MCF 10A (cell line): Measurements from ENCODE around the gene CFAP97D2. TPM values are rescaled to one million over a fixed set of nuclear protein-coding genes. Genes with fewer than 3 reads are reported as not detected.

Experiments used
- BruUV-seq: library from RNA; stranded (reverse); fragments of 400-500 nt; replicated peaks from 2 replicates; lab custom pipeline; 2021; lab: Mats Ljungman, UMichigan
- CTCF ChIA-PET: fragments of 300-600 bp; sonication (Branson Sonifier 250); formaldehyde crosslinking; extraction: SDS; loops from one replicate; lab custom pipeline; 2021; ENCODE audit warnings: antibody characterized with exemption, inconsistent platforms; lab: Yijun Ruan, JAX
- POLR2A ChIA-PET: fragments of 300-600, 350-650 bp; sonication (Branson Sonifier 250); formaldehyde crosslinking; extraction: SDS; loops from one replicate; lab custom pipeline; 2020; ENCODE audit warnings: antibody characterized with exemption, inconsistent platforms; lab: Yijun Ruan, JAX
- DNase-seq: peaks from one replicate; pipeline ENCODE4 v3.0.0-alpha.2; 2018; ENCODE audit not compliant: unreplicated experiment
- H3K27ac Mint-ChIP-seq: one replicate; pipeline ENCODE4 v1.8.0; 2022; ENCODE audit warnings: mild to moderate bottlenecking, low read depth, mixed read lengths; ENCODE audit not compliant: unreplicated experiment
- H3K27me3 Mint-ChIP-seq: one replicate; pipeline ENCODE4 v1.8.0; 2022; ENCODE audit warnings: mixed read lengths; ENCODE audit not compliant: insufficient read depth, unreplicated experiment
- H3K36me3 Mint-ChIP-seq: one replicate; pipeline ENCODE4 v1.8.0; 2022; ENCODE audit warnings: mild to moderate bottlenecking, moderate library complexity, mixed read lengths; ENCODE audit not compliant: insufficient read depth, unreplicated experiment
- H3K4me1 Mint-ChIP-seq: one replicate; pipeline ENCODE4 v1.8.0; 2022; ENCODE audit warnings: mixed read lengths; ENCODE audit not compliant: insufficient read depth, unreplicated experiment
- H3K4me3 Mint-ChIP-seq: one replicate; pipeline ENCODE4 v1.8.0; 2022; ENCODE audit warnings: mild to moderate bottlenecking, moderate library complexity, mixed read lengths; ENCODE audit not compliant: unreplicated experiment
- H3K9me3 Mint-ChIP-seq: one replicate; pipeline ENCODE4 v1.8.0; 2022; ENCODE audit warnings: mixed read lengths; ENCODE audit not compliant: unreplicated experiment
- intact Hi-C: fragments of 100-400 bp; cut with micrococcal nuclease; formaldehyde crosslinking; loops from 2 replicates; pipeline ENCODE4 v1.14.1; 2022
- total RNA-seq: library from RNA; stranded (reverse); gene quantifications from 2 replicates; pipeline ENCODE4 v1.2.3, GENCODE V29; 2022
- TF ChIP-seq, protein P1 (sequence below): fragments of 200-600 bp; IDR thresholded peaks from one replicate; pipeline ENCODE4 v1.8.0; 2022; ENCODE audit warnings: antibody characterized with exemption, mild to moderate bottlenecking; ENCODE audit not compliant: unreplicated experiment

Gene CFAP97D2
- total RNA-seq, 1 experiment from 2014 or later, result not detected

GRCh38 chr13:114140131-114140905, 38.7 kb upstream of the CFAP97D2 start:
- BruUV-seq, result no TSS peak
- Mint-ChIP-seq H3K27ac (no peak overlapping the region), H3K27me3 (no peaks in the 10 kb centered on the region), H3K9me3 (no peaks in the 10 kb centered on the region), H3K4me1 (no peaks in the 10 kb centered on the region), H3K36me3 (no peaks in the 10 kb centered on the region), H3K4me3 (no peak overlapping the region)
- ChIA-PET POLR2A (no interaction called here), CTCF (no interaction called here)
- no peak for DNase-seq
- TF ChIP-seq, protein P1, sequence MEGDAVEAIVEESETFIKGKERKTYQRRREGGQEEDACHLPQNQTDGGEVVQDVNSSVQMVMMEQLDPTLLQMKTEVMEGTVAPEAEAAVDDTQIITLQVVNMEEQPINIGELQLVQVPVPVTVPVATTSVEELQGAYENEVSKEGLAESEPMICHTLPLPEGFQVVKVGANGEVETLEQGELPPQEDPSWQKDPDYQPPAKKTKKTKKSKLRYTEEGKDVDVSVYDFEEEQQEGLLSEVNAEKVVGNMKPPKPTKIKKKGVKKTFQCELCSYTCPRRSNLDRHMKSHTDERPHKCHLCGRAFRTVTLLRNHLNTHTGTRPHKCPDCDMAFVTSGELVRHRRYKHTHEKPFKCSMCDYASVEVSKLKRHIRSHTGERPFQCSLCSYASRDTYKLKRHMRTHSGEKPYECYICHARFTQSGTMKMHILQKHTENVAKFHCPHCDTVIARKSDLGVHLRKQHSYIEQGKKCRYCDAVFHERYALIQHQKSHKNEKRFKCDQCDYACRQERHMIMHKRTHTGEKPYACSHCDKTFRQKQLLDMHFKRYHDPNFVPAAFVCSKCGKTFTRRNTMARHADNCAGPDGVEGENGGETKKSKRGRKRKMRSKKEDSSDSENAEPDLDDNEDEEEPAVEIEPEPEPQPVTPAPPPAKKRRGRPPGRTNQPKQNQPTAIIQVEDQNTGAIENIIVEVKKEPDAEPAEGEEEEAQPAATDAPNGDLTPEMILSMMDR, result no peak
- intact Hi-C loops, result no loop called here

GRCh38 chr13:114140906-114141250, 38.2 kb upstream of the CFAP97D2 start:
- POLR2A ChIA-PET, result no interaction called here
- intact Hi-C loops, result no loop called here
- H3K36me3 Mint-ChIP-seq, result no peaks in the 10 kb centered on the region
- BruUV-seq, result no TSS peak
- H3K4me3 Mint-ChIP-seq, result no peak overlapping the region
- TF ChIP-seq, protein P1, result no peak
- H3K27ac Mint-ChIP-seq, result no peak overlapping the region
- no peak for DNase-seq
- no peaks in the 10 kb centered on the region for H3K9me3 Mint-ChIP-seq
- no peaks in the 10 kb centered on the region for H3K27me3 Mint-ChIP-seq
- H3K4me1 Mint-ChIP-seq, result no peaks in the 10 kb centered on the region
- CTCF ChIA-PET, result no interaction called here

DNA sequence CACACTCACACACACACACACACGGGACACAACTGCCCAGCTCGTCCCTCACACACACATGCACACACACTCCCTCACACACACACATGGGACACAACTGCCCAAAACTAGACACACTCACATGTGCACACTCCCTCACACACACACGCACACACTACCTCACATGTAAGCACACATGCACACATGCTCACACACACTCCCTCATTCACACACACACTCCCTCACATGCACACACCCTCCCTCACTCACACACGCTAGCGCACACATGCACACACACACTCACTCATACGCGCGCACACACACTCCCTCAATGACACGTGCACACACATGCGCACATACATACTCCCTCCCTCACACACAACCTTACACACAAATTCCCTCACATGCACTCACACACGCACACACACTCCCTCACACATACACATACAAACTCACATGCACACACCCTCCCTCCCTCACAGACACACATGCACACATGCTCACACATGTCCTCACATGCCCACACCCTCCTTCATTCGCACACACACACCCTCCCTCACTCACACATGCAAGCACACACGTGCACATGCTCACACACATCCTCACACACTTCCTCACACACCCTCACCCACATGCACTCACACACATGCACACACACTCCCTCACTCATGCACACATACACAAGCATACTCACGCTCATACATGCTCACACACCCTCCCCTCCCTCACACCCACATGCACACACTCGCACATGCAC, 37.6 kb upstream of the CFAP97D2 start:
- Mint-ChIP-seq H3K4me1 (no peaks in the 10 kb centered on the region), H3K36me3 (no peaks in the 10 kb centered on the region), H3K4me3 (no peak overlapping the region), H3K27ac (no peak overlapping the region), H3K9me3 (no peaks in the 10 kb centered on the region), H3K27me3 (peaks cover 3% of the 10 kb centered on the region)
- POLR2A ChIA-PET, result no interaction called here
- DNase-seq, result no peak
- intact Hi-C loops, result no loop called here
- CTCF ChIA-PET, result no interaction called here
- TF ChIP-seq, protein P1, result no peak
- BruUV-seq, result no TSS peak

DNA sequence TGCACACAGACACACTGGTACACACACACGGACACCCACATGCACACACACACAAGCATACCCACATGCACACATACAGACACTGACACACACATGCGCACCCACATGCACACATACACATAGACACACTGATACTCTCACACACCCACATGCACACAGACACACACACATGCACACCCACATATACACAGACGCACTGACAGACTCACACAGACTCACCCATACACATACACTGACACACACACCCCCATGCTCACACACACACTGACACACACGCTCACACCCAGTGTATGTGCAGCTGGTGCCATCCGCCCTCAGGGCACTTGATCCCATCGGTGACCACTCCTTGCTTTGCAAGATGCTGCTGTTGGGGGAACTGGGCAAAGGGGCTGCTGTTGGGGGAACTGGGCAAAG, 36.9 kb upstream of the CFAP97D2 start:
- no TSS peak for BruUV-seq
- TF ChIP-seq, protein P1, result no peak
- H3K27ac Mint-ChIP-seq, result no peak overlapping the region
- H3K4me3 Mint-ChIP-seq, result no peak overlapping the region
- POLR2A ChIA-PET, result no interaction called here
- H3K36me3 Mint-ChIP-seq, result no peaks in the 10 kb centered on the region
- DNase-seq, result no peak
- intact Hi-C loops, result no loop called here
- H3K9me3 Mint-ChIP-seq, result no peaks in the 10 kb centered on the region
- no peaks in the 10 kb centered on the region for H3K4me1 Mint-ChIP-seq
- CTCF ChIA-PET, result no interaction called here
- peaks cover 10% of the 10 kb centered on the region for H3K27me3 Mint-ChIP-seq
